ENCODE data around the gene MS4A2.

GRCh38 chr11:60122414-60123036, 34.1 kb downstream of the MS4A2 start:
- TF ChIP-seq CTCF (conservative IDR thresholded peaks at IDR 0.05) (no peak), EZH2 (IDR thresholded peaks at IDR 0.05; ENCODE audit: low read depth) (no peak)
